ENCODE results near the gene RIF1.

DNA sequence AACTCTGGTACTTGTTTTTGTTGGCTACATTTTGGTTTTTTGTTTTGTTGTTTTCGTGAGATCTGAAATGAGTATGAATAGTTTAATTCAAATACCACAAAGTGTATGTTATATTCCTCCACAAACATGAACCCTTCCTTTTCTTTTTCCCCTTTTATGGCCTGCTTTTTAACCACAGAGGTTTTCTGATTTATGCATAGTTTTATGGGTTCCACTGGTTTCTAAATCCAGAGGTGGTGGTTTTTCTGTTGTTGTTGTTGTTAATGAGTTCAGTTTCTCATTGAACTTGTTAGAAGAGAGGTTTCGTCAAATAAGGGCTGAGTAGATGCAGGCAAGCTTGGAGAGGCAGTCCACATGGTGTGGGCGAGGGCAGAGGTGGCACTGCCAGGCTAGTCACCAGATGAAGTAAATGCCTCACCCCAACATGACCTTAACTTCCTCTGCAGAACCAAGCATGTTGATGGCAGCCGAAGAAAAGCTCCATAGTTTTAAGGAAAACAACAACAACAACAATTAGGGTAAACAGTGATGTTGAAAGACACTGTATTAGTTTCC lies 72.5 kb downstream of the RIF1 start:
- TF ChIP-seq, protein P1, sequence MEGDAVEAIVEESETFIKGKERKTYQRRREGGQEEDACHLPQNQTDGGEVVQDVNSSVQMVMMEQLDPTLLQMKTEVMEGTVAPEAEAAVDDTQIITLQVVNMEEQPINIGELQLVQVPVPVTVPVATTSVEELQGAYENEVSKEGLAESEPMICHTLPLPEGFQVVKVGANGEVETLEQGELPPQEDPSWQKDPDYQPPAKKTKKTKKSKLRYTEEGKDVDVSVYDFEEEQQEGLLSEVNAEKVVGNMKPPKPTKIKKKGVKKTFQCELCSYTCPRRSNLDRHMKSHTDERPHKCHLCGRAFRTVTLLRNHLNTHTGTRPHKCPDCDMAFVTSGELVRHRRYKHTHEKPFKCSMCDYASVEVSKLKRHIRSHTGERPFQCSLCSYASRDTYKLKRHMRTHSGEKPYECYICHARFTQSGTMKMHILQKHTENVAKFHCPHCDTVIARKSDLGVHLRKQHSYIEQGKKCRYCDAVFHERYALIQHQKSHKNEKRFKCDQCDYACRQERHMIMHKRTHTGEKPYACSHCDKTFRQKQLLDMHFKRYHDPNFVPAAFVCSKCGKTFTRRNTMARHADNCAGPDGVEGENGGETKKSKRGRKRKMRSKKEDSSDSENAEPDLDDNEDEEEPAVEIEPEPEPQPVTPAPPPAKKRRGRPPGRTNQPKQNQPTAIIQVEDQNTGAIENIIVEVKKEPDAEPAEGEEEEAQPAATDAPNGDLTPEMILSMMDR (IDR thresholded peaks at IDR 0.05), result no peak
- TF ChIP-seq MXI1 (IDR thresholded peaks at IDR 0.05; ENCODE audit: low read depth, low read length) (no peak), EP300 (IDR thresholded peaks at IDR 0.05; ENCODE audit: borderline replicate concordance in 1 of 2, low read depth in 1 of 2, low read length in 1 of 2) (no peak), TAF1 (IDR thresholded peaks at IDR 0.05; ENCODE audit: borderline replicate concordance, low read depth, low read length) (no peak), EZH2phosphoT487 (IDR thresholded peaks at IDR 0.05; ENCODE audit: borderline replicate concordance, low read depth) (no peak), POLR2AphosphoS5 (IDR thresholded peaks at IDR 0.05; ENCODE audit: low read depth, low read length) (no peak), RCOR1 (IDR thresholded peaks at IDR 0.05; ENCODE audit: low read length) (no peak), SIN3A (IDR thresholded peaks at IDR 0.05; ENCODE audit: borderline replicate concordance, low read depth, low read length) (no peak), RAD21 (IDR thresholded peaks at IDR 0.05; ENCODE audit: low read length) (no peak), SMC3 (IDR thresholded peaks at IDR 0.05; ENCODE audit: low read depth, low read length) (no peak), FOXM1 (IDR thresholded peaks at IDR 0.05; ENCODE audit: low read depth) (no peak), FOSL2 (IDR thresholded peaks at IDR 0.05; ENCODE audit: borderline replicate concordance, low read depth) (no peak), ELF1 (IDR thresholded peaks at IDR 0.05) (no peak)
- TF ChIP-seq, protein P2, sequence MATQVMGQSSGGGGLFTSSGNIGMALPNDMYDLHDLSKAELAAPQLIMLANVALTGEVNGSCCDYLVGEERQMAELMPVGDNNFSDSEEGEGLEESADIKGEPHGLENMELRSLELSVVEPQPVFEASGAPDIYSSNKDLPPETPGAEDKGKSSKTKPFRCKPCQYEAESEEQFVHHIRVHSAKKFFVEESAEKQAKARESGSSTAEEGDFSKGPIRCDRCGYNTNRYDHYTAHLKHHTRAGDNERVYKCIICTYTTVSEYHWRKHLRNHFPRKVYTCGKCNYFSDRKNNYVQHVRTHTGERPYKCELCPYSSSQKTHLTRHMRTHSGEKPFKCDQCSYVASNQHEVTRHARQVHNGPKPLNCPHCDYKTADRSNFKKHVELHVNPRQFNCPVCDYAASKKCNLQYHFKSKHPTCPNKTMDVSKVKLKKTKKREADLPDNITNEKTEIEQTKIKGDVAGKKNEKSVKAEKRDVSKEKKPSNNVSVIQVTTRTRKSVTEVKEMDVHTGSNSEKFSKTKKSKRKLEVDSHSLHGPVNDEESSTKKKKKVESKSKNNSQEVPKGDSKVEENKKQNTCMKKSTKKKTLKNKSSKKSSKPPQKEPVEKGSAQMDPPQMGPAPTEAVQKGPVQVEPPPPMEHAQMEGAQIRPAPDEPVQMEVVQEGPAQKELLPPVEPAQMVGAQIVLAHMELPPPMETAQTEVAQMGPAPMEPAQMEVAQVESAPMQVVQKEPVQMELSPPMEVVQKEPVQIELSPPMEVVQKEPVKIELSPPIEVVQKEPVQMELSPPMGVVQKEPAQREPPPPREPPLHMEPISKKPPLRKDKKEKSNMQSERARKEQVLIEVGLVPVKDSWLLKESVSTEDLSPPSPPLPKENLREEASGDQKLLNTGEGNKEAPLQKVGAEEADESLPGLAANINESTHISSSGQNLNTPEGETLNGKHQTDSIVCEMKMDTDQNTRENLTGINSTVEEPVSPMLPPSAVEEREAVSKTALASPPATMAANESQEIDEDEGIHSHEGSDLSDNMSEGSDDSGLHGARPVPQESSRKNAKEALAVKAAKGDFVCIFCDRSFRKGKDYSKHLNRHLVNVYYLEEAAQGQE (IDR thresholded peaks at IDR 0.05; ENCODE audit: low read depth, low read length), result no peak
